ENCODE measurements around the gene TNS1. TPM values are rescaled to one million over a fixed set of nuclear protein-coding genes. Genes with fewer than 3 reads are reported as not detected.
A peak's percentile ranks its signal among the peaks of the same experiment; 100 is the strongest.

Gene TNS1
- total RNA-seq, 1 donor from 2014 or later: 705 TPM

- intact Hi-C loops (cut with DNase I): no loop called here
- no peak for ATAC-seq
- DNase-seq (ENCODE audit: missing footprints): no peak
Measured at GRCh38 chr2:217914078-217914477, 88.7 kb downstream of the TNS1 start.

DNA sequence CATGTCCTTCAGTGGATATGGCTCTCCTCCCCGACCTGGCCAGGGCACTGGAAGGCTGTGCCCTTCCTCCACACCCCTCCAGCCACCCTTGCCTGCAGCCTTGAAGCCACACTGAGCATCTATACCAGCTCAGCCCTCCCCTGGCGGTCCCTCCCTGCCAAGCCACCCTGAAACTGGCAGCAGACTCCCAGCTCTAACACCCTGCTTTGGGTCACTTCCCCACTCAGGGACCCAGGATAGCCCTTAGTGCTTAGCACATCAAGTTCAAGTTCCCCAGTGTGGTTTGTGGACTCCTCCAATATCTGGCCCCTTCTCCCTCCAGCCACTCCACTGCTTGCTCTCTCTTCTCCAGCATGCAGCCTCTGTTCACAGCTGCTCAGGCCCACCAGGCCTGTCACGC lies 89.4 kb downstream of the TNS1 start:
- DNase-seq (ENCODE audit: missing footprints) (peak; percentile 74), ATAC-seq (peak; percentile 16)
- intact Hi-C loops (cut with DNase I): no loop called here

- ATAC-seq (peak; percentile 21), DNase-seq (ENCODE audit: missing footprints) (no peak)
- intact Hi-C loops (cut with DNase I): no loop called here
Measured at GRCh38 chr2:217912098-217913024, 90.4 kb downstream of the TNS1 start.

- DNase-seq (ENCODE audit: missing footprints) (no peak), ATAC-seq (peak; percentile 26)
- intact Hi-C loops (cut with DNase I): no loop called here
Measured at GRCh38 chr2:217911283-217912097, 91.3 kb downstream of the TNS1 start.

DNA sequence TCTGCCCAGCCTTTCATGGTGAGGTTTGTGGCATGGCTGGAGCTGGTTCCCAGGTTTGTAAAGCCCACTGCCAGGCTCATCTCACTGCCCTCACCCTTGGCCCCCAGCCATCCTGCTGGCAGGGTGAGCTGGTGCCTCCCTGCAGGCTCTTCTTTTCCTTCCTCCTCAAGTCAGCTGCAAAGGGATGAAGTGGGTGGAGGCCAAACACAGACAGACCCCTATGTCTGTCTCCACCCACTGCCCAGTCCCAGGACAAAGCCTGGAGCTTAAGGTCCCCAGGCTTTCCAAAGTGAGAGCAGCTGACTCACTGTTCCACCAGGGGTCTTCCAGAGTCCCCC lies 92.0 kb downstream of the TNS1 start:
- intact Hi-C loops (cut with DNase I): no loop called here
- peak; percentile 72 for DNase-seq (ENCODE audit: missing footprints)
- no peak for ATAC-seq

DNA sequence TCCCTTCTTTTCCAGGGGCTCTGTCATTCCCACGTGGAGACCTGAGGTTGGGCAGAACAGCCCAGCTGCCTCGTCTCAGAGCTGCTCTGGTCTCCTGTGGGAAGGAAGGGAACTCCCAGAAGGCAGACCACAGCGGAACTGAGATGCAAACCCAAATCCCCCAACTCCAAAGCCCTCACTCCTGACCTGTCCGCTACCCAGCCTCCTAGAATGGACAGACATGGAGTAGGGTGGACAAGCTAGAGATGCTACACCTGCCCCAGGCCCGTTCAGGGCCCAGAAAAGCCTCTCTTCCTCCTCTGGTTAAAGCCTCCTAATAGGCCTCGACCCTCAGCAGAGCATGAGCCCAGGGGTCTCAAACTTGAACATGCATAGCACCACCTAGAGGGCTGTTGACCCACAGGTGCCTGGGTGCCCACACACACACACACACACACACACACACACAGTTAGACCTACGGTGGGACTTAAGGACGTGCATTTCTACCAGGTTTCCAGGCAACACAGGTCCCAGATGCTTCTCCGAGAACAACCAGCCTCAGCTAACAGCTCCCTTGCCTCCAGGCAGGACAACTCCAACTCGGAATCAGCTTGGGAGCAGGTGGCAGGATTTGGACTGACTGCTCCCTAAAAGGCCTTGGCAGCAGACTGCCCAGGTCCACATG lies 93.5 kb downstream of the TNS1 start:
- no peak for ATAC-seq
- DNase-seq (ENCODE audit: missing footprints): no peak
- intact Hi-C loops (cut with DNase I): no loop called here

DNA sequence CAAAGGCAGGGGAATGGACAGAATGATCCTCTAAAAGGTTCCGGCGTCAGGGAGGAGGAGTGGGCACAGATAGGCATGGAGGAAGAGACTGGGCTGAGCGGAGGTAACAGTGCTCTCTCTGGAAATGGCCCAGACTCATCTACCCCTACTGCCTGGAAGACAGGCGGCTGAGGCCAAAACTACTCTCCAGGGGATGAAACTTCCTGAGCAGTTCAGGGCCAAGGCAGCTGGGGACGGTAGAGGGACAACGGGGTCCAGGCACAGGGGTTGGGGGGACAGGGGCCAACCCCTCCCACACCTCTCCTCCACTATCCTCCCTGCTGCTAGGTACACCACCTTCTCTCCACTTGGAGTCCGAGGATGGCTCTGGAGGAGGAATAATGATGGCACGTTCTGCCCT lies 94.3 kb downstream of the TNS1 start:
- intact Hi-C loops (cut with DNase I): no loop called here
- ATAC-seq (no peak), DNase-seq (ENCODE audit: missing footprints) (no peak)

DNA sequence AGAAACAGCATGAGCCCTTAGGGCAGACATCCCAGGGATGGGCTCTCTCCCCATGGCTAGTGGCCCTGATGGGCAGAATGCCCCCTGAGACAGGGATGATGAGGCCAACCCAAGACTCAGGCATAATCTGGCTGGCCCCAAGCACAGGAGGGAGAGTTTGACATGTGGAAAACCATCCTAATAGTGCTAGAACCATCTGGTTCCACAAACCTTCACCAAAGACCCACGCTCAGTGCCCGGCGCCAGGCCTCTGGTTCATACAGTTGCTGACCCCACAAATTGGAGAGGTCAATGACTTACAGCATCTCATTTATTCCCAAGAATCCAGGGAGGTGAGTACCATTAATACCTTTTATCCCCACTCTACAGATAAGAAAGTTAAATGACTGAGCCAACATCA lies 95.5 kb downstream of the TNS1 start:
- intact Hi-C loops (cut with DNase I): no loop called here
- DNase-seq (ENCODE audit: missing footprints): no peak
- no peak for ATAC-seq

- intact Hi-C loops (cut with DNase I): no loop called here
- DNase-seq (ENCODE audit: missing footprints) (peak; percentile 79), ATAC-seq (no peak)
Measured at GRCh38 chr2:217906798-217907197, 96.0 kb downstream of the TNS1 start.

DNA sequence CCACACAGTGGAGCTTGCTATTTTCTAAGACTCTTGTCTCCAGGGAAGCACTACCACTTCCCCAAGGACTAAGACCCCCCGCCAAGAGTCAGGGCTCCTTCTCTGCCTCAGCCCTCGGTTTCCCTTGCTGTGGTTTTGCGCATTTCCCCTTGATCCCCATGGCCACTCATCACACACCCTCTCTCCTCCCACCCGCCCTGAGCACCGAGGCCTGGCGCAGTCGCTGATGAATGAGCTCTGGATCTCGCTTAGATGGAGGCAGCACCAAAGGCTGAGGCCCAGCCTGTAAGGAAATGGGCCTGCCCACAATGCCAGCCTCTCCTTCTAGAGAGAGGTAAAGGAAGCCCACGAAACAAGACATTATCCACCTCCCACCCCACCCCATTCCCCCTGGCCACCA lies 96.9 kb downstream of the TNS1 start:
- intact Hi-C loops (cut with DNase I): loop anchor here (2.0 kb wide), 1 partner anchor 15 kb away; no protein-coding TSS in a partner anchor
- no peak for DNase-seq (ENCODE audit: missing footprints)
- ATAC-seq: no peak

DNA sequence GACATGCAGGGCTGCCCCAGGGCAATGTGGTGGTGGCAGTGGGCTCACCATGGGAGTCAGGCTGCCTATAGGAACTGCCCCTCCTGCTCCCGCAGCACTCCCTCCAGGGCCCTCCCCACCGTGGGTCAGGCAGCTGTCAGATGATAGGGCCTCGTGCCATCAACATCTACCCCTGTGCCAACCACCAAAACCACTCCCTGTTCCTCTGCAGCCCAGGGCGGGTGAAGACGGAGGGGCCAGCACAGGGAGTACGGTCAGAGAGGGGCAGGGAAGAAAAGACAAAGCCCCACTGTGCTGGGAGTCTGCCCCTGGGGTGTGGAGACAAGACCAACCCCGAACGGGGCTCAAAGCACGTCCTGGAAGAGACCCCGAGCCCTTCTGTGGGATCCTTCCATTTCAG lies 97.4 kb downstream of the TNS1 start:
- ATAC-seq (peak; percentile 33), DNase-seq (ENCODE audit: missing footprints) (peak; percentile 77)
- intact Hi-C loops (cut with DNase I): loop anchor here (2.0 kb wide), 1 partner anchor 15 kb away; no protein-coding TSS in a partner anchor

DNA sequence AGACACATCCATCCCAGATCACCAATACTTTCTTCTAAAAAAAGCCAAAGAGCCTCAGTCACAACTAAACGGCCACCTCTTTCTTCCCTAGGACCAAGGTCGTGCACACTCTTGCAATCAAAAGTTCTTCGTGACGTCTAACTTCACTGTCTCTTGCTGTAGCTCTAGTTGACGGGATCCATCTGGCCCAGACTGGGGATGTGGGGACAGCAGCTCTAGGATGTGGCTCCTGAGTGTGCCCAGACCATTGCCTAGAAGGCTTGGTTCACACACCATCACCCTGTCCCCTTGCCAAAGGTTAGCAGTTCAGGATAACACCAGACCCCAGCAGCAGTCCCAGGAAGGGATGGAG lies 98.2 kb downstream of the TNS1 start:
- intact Hi-C loops (cut with DNase I): loop anchor here (2.0 to 5.0 kb wide), 3 partner anchors 16 to 83 kb away; no protein-coding TSS in a partner anchor
- DNase-seq (ENCODE audit: missing footprints): no peak
- no peak for ATAC-seq

- intact Hi-C loops (cut with DNase I): loop anchor here (2.0 to 5.0 kb wide), 4 partner anchors 17 to 83 kb away; no protein-coding TSS in a partner anchor
- DNase-seq (ENCODE audit: missing footprints): peak; percentile 90
- ATAC-seq: peak; percentile 45
Measured at GRCh38 chr2:217903859-217904613, 98.8 kb downstream of the TNS1 start.

DNA sequence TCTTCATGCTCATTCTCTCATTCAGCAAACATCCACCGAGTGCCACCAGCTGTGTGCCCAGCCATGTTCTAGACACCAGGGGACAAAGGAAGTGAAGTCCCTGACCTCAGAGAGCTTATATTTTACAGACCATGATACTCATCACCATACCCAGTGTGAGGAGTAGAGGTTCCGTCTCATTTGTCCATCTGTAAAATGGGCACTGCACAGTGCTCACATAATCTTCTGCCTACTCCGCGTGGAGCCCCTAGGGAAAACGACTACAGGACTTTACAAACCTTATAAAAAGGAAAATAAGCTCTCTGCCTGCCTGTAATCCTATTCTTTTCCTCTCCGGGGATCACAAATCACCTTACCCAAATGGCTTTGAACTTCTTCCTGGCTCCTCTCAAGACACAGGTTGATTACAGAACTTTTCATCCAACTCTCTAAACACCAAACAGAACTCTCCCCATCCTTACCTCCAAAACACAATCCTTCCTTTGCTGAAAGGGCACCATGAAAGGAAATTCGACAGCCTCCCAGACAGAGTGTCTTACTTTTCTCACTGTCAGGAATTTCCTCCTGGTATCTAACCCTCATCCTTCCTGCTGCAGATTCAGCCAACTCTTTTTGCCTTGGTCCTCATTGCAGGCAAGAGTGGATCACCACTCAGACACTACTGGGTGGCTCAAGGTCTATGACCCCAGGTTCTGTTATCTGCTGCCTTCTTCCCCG lies 99.5 kb downstream of the TNS1 start:
- intact Hi-C loops (cut with DNase I): loop anchor here (2.0 to 5.0 kb wide), 3 partner anchors 39 to 84 kb away; no protein-coding TSS in a partner anchor
- no peak for DNase-seq (ENCODE audit: missing footprints)
- ATAC-seq: no peak

DNA sequence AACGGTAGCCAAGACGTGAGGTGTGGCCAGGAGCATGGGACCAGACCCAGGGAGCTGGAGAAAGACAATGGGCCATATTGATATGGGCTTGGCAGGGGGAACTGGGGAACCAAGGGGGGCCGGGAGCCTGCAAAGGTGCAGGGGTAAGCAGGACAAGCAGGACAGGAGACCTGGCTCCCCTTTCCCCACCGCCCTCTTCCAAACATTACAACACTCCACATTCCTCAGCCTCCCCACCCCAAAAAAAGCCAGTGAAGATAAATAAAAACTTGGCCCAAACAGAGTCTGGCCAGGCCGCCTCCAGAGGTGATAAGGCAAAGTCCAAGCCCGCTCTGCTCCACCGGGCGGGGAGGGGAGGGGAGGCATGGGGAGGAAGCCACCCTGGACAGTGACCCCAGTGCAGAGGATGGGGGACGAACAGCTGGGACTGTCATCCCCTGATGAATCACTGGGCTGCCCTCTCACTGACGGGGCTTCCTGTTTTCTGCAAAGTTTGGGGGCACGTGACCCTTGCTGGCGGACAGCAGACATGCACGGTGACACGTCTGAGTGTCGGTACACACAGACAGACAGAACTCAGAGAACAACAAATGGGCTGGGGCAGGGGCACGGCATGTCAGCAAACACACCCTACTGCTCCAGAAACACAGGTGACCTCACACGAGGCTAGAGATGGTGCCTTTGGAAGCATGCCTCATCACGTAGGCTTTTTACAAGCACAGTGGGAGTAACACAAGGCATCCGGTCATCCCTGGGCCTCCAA lies 100.2 kb downstream of the TNS1 start:
- intact Hi-C loops (cut with DNase I): loop anchor here (2.0 to 5.0 kb wide), 3 partner anchors 40 to 85 kb away; no protein-coding TSS in a partner anchor
- peak; percentile 89 for DNase-seq (ENCODE audit: missing footprints)
- ATAC-seq: peak; percentile 64

- DNase-seq (ENCODE audit: missing footprints) (no peak), ATAC-seq (peak; percentile 12)
- intact Hi-C loops (cut with DNase I): loop anchor here (2.0 to 5.0 kb wide), 3 partner anchors 40 to 85 kb away; no protein-coding TSS in a partner anchor
Measured at GRCh38 chr2:217901835-217902378, 100.9 kb downstream of the TNS1 start.

DNA sequence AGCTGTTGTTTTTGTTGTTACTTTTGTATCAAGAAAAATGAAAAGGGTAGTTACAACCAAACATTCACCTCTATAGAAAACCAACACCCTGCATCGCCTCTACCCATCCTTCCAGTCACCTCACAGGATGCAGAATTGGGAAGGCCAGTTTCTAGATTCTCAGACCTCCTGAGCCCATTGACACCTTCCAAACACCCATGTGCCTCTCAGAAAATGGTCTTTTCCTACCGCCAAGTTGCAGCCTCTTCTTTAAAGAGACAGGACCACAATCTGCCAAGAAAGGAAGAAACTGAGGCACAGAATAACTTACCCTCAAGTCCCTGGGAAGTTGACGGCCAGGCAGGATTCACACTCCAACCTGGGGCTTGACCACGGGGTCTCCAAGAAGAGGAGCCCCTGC lies 101.4 kb downstream of the TNS1 start:
- intact Hi-C loops (cut with DNase I): loop anchor here (5.0 kb wide), 2 partner anchors 41 to 86 kb away; no protein-coding TSS in a partner anchor
- DNase-seq (ENCODE audit: missing footprints) (no peak), ATAC-seq (no peak)

Measured in Right ventricle myocardium inferior (tissue), 1 donor.